ENCODE measurements around the gene S1PR3. TPM values are rescaled to one million over a fixed set of nuclear protein-coding genes. Genes with fewer than 3 reads are reported as not detected.

The S1PR3 gene
- total and polyA plus RNA-seq, 9 of the 15 experiments (the other 6 are each of a cell fraction or from before 2014, with no cell fraction given), result 0.03 to 2.0 (median 0.29) TPM

- Histone ChIP-seq H3K4me1 (replicated peaks in 1 of 2; ENCODE audit: control insufficient read depth in 2 of 2, insufficient read depth in 2 of 2, low read length in 2 of 2) (no peaks in the 10 kb centered on the region), H3K9me3 (replicated peaks; ENCODE audit: control insufficient read depth, insufficient read depth, low read depth, low read length) (no peaks in the 10 kb centered on the region), H3K9me1 (ENCODE audit: control insufficient read depth, insufficient read depth, low read length) (no peaks in the 10 kb centered on the region), H3K27me3 (ENCODE audit: control insufficient read depth in 2 of 2, insufficient read depth in 2 of 2, low read length in 2 of 2) (peaks cover 0 to 6% of the 10 kb centered on the region in 2 experiments; a peak in 1 of 5 replicates), H3K4me3 (no peak overlapping the region), H3K4me2 (ENCODE audit: insufficient read depth, low read length) (no peak overlapping the region), H3K27ac (ENCODE audit: extremely low read depth, low read depth, low read length) (no peak overlapping the region), H3K9ac (ENCODE audit: insufficient read depth in 1 of 2, low read depth in 2 of 2, low read length in 2 of 2) (no peak overlapping the region), H3K36me3 (ENCODE audit: control insufficient read depth, insufficient read depth, low read length) (no peaks in the 10 kb centered on the region), H4K20me1 (replicated peaks; ENCODE audit: control insufficient read depth, insufficient read depth, low read length) (no peaks in the 10 kb centered on the region), H2AFZ (ENCODE audit: low read depth, low read length) (no peak overlapping the region), H3K79me2 (ENCODE audit: control insufficient read depth, insufficient read depth, low read length) (no peaks in the 10 kb centered on the region)
- FAIRE-seq, result no peak
- TF ChIP-seq ATF7 (IDR thresholded peaks at IDR 0.05) (no peak), RBM15 (IDR thresholded peaks at IDR 0.05; ENCODE audit: insufficient read depth, low read length) (no peak), HNRNPL (IDR thresholded peaks at IDR 0.05; ENCODE audit: low read depth, low read length) (no peak), KDM4B (IDR thresholded peaks at IDR 0.05; ENCODE audit: borderline replicate concordance in 2 of 2, low read depth in 1 of 2) (no peak), MBD2 (IDR thresholded peaks at IDR 0.05; ENCODE audit: borderline replicate concordance, low read depth) (no peak), ZBTB34 (CRISPR knock-in tag; IDR thresholded peaks at IDR 0.05) (no peak), ARID1B (IDR thresholded peaks at IDR 0.05) (no peak), PPARD (CRISPR knock-in tag; IDR thresholded peaks at IDR 0.05) (no peak), CBFA2T2 (conservative IDR thresholded peaks at IDR 0.05) (no peak), ZNF354B (CRISPR knock-in tag; IDR thresholded peaks at IDR 0.05) (no peak), RCOR1 (IDR thresholded peaks at IDR 0.05; ENCODE audit: borderline replicate concordance in 1 of 2, low read depth in 2 of 2, low read length in 2 of 2) (no peak), ZNF780A (CRISPR knock-in tag; IDR thresholded peaks at IDR 0.05) (no peak), KLF10 (CRISPR knock-in tag; IDR thresholded peaks at IDR 0.05) (no peak), HES1 (IDR thresholded peaks at IDR 0.05; ENCODE audit: low read depth) (no peak)
- TF ChIP-seq, protein P1, sequence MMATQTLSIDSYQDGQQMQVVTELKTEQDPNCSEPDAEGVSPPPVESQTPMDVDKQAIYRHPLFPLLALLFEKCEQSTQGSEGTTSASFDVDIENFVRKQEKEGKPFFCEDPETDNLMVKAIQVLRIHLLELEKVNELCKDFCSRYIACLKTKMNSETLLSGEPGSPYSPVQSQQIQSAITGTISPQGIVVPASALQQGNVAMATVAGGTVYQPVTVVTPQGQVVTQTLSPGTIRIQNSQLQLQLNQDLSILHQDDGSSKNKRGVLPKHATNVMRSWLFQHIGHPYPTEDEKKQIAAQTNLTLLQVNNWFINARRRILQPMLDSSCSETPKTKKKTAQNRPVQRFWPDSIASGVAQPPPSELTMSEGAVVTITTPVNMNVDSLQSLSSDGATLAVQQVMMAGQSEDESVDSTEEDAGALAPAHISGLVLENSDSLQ (IDR thresholded peaks at IDR 0.05), result no peak
- TF ChIP-seq, protein P2, sequence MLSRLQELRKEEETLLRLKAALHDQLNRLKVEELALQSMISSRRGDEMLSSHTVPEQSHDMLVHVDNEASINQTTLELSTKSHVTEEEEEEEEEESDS (CRISPR knock-in tag; IDR thresholded peaks at IDR 0.05), result no peak
- in situ Hi-C loops (cut with MboI) (no loop called here), intact Hi-C loops (cut with micrococcal nuclease) (no loop called here)
- no peak for DNase-seq (ENCODE audit: extremely low read depth in 1 of 4, low spot score in 3 of 4)
- no TSS peak for BruUV-seq (replicated peaks)
- POLR2A ChIA-PET, result no interaction called here
- WGBS (ENCODE audit: insufficient coverage, low coverage, missing lambda C conversion rate), result 33% methylated on average over 3 of the region's 3 CpGs
- CTCF ChIA-PET (ENCODE audit: low intra/inter-chr PET ratio), result no interaction called here
- ATAC-seq, result no peak
Measured at GRCh38 chr9:88957526-88957925, 33.7 kb upstream of the S1PR3 start.
